Gastrocnemius medialis (tissue), 4 donors: ENCODE data around the gene TAS2R41. TPM values are rescaled to one million over a fixed set of nuclear protein-coding genes. Genes with fewer than 3 reads are reported as not detected.
"Not testable (repeated sequence)": the region's sequence is repeated elsewhere in the genome, so short reads cannot be mapped to it uniquely, and the experiment has no call there.

Source experiments
- ATAC-seq, 2 donors: fragments of 150-250 bp; one replicate each; pipeline ENCODE4 v1.9.1; 2016
- DNase-seq, 2 donors: peaks; one replicate each; pipeline ENCODE4 v3.0.0-alpha.2; 2019
- H3K27ac ChIP-seq, 4 donors: fragments of 200-600 bp; sonication (generic); 1 replicate in 1 of 4; 2 replicates in 3 of 4; pipeline ENCODE4 v1.5.1; 2016 to 2018; ENCODE audit warnings: mild to moderate bottlenecking in 2 of 4, moderate library complexity in 1 of 4
- H3K27me3 ChIP-seq, 3 donors: fragments of 200-600 bp; sonication (generic) in 2 of 3; 1 replicate in 1 of 3; 2 replicates in 2 of 3; pipeline versions ENCODE4 v1.5.1 to v1.6.0; 2016 to 2019; ENCODE audit warnings: mild to moderate bottlenecking in 1 of 3, moderate library complexity in 1 of 3
- H3K36me3 ChIP-seq, 2 donors: fragments of 200-600 bp; sonication (generic) in 1 of 2; one replicate each; pipeline ENCODE4 v1.5.1; 2017 to 2018
- H3K4me1 ChIP-seq, 2 donors: fragments of 200-600 bp; sonication (generic) in 1 of 2; one replicate each; pipeline ENCODE4 v1.5.1; 2016 to 2017; ENCODE audit warnings: mild to moderate bottlenecking in 2 of 2
- H3K4me3 ChIP-seq, 4 donors: fragments of 200-600 bp; sonication (generic) in 3 of 4; 1 replicate in 1 of 4; 2 replicates in 3 of 4; pipeline ENCODE4 v1.5.1; 2016 to 2019; ENCODE audit warnings: mild to moderate bottlenecking in 2 of 4
- H3K9me3 ChIP-seq, 3 donors: fragments of 200-600 bp; sonication (generic) in 2 of 3; 1 replicate in 1 of 3; 2 replicates in 2 of 3; pipeline ENCODE4 v1.5.1; 2016 to 2019
- CTCF ChIP-seq, 5 experiments: fragments of 450-650 bp in 3 of 5; fragments of 200-600 bp in 2 of 5; sonication (generic) in 2 of 5; IDR thresholded peaks in 4 of 5; conservative IDR thresholded peaks in 1 of 5; 1 replicate in 4 of 5; 2 replicates in 1 of 5; pipeline ENCODE4 v1.5.1; 2016 to 2019; ENCODE audit warnings: antibody characterized with exemption in 5 of 5, mild to moderate bottlenecking in 3 of 5, moderate library complexity in 3 of 5
- POLR2A ChIP-seq, 2 donors: fragments of 450-650 bp; IDR thresholded peaks; one replicate each; pipeline ENCODE4 v1.6.1; 2017; ENCODE audit warnings: antibody characterized with exemption in 2 of 2, mild to moderate bottlenecking in 2 of 2, moderate library complexity in 2 of 2
- in situ Hi-C, 4 donors: fragments of 200-750 bp; cut with MboI; loops; one replicate each; pipeline versions ENCODE4 v1.15.0 to v1.8.0; 2017; ENCODE audit warnings: low sequenced_read_pairs in 4 of 4
- intact Hi-C: fragments of 100-400 bp; cut with DNase I; formaldehyde crosslinking; loops from one replicate; pipeline ENCODE4 v1.15.1; 2023; ENCODE audit warnings: low total_unique reads
- total RNA-seq, 4 donors: library from RNA; depleted of rRNA; stranded (reverse); fragments of >200 nt; gene quantifications; one replicate each; pipeline versions ENCODE4 v1.1.0 to v1.2.3, GENCODE V29; 2016

TAS2R41 gene
- total RNA-seq, 4 donors from 2014 or later: not detected

- H3K9me3 ChIP-seq: no peaks in the 10 kb centered on the region
- no peak for TF ChIP-seq POLR2A (IDR thresholded peaks at IDR 0.05)
- TF ChIP-seq CTCF (IDR thresholded peaks at IDR 0.05 in 4 of 5, conservative IDR thresholded peaks at IDR 0.05 in 1 of 5): no peak
- H3K27ac ChIP-seq: peak overlapping the region; percentile 24 to 56 (median 53)
- no peak overlapping the region for H3K4me3 ChIP-seq
- H3K36me3 ChIP-seq: no peaks in the 10 kb centered on the region
- DNase-seq: no peak
- intact Hi-C loops: no loop called here
- H3K4me1 ChIP-seq: no peaks in the 10 kb centered on the region
- peak; percentile 49 to 63 for ATAC-seq
- no peaks in the 10 kb centered on the region for H3K27me3 ChIP-seq
- in situ Hi-C loops: no loop called here
These were observed 1.5 kb downstream of the TAS2R41 start for GRCh38 chr7:143479055-143479766.

GRCh38 chr7:143480501-143480900 is 2.8 kb downstream of the TAS2R41 start:
- in situ Hi-C loops (no loop called here), intact Hi-C loops (no loop called here)
- Histone ChIP-seq H3K36me3 (no peaks in the 10 kb centered on the region), H3K27ac (no peak overlapping the region), H3K4me3 (no peak overlapping the region), H3K27me3 (no peaks in the 10 kb centered on the region), H3K4me1 (no peaks in the 10 kb centered on the region), H3K9me3 (no peaks in the 10 kb centered on the region)
- DNase-seq (no peak), ATAC-seq (no peak)
- no peak for TF ChIP-seq CTCF (IDR thresholded peaks at IDR 0.05 in 4 of 5, conservative IDR thresholded peaks at IDR 0.05 in 1 of 5)
- TF ChIP-seq POLR2A (IDR thresholded peaks at IDR 0.05): no peak

DNA sequence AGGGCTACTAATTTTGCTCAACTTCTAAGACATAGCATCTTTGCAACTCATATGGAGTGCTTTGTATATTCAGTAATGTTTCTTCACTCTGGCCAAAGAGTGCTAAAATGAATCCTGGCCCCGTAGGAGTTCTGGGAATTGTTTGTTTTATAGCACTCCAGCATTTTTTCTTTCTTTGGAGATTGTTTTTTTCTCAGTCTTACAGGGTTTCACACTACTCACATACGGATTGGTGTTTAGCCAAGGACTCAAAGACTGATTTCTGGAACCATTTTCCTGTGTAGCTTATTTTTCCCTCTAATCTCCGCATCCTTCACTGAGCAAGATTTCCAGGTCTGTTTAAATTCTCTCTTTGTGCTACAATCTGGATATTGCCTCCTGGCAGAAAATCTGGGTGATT is 6.4 kb downstream of the TAS2R41 start:
- no peak overlapping the region for H3K4me3 ChIP-seq
- H3K27me3 ChIP-seq: no peaks in the 10 kb centered on the region
- intact Hi-C loops: no loop called here
- no peak for TF ChIP-seq CTCF (IDR thresholded peaks at IDR 0.05 in 4 of 5, conservative IDR thresholded peaks at IDR 0.05 in 1 of 5)
- TF ChIP-seq POLR2A (IDR thresholded peaks at IDR 0.05): no peak
- no peaks in the 10 kb centered on the region for H3K9me3 ChIP-seq
- no peaks in the 10 kb centered on the region for H3K4me1 ChIP-seq
- in situ Hi-C loops: no loop called here
- ATAC-seq: peak in 1 of 2 donors; percentile 22
- no peak for DNase-seq
- H3K27ac ChIP-seq: peak overlapping the region; percentile 4 to 45 (median 32)
- H3K36me3 ChIP-seq: no peaks in the 10 kb centered on the region

DNA sequence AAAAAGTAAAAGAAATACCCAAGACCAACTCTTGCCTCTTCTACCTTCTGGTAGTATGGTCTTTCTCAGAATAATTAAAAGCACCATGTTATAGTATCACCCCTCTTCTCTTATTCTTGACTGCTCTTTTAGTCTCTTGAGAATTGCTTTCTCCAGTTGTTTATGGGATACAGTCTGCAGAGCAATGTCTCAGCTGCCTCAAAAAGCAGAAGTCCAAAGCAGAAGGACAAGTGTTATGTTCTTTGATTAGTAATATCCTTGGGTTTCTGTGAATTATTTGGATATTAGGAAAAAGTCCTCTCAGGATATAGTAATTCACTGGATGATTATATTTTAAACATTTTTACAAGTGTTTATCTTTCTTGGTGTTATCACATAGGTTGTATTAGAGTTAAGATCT is 7.4 kb downstream of the TAS2R41 start:
- intact Hi-C loops: no loop called here
- Histone ChIP-seq H3K9me3 (no peaks in the 10 kb centered on the region), H3K27me3 (no peaks in the 10 kb centered on the region), H3K27ac (peak overlapping the region in 2 of 4 donors; percentile 9 to 36), H3K4me1 (no peaks in the 10 kb centered on the region), H3K36me3 (no peaks in the 10 kb centered on the region), H3K4me3 (no peak overlapping the region)
- TF ChIP-seq POLR2A (IDR thresholded peaks at IDR 0.05) (no peak), CTCF (IDR thresholded peaks at IDR 0.05 in 4 of 5, conservative IDR thresholded peaks at IDR 0.05 in 1 of 5) (no peak)
- DNase-seq: no peak
- in situ Hi-C loops: no loop called here
- ATAC-seq: no peak

DNA sequence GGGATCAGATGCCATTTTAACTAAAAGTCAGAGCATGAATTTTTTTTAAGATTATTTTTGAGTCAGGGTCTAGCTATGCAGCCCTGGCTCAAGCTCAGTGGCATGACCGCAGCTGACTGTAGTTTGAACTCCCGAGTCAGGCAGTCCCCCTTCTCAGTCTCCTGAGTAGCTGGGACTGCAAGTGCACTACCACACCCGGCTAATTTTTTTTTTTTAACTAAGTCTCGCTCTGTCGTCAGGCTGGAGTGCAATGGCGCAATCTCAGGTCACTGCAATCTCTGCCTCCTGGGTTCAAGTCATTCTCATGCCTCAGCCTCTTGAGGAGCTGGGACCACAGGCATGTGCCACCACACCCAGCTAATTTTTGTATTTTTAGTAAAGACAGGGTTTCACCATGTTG is 7.8 kb downstream of the TAS2R41 start:
- no peaks in the 10 kb centered on the region for H3K4me1 ChIP-seq
- H3K27ac ChIP-seq: peak overlapping the region in 1 of 4 donors; percentile 9
- H3K9me3 ChIP-seq: no peaks in the 10 kb centered on the region
- DNase-seq (no peak), ATAC-seq (no peak)
- H3K36me3 ChIP-seq: no peaks in the 10 kb centered on the region
- intact Hi-C loops (no loop called here), in situ Hi-C loops (no loop called here)
- H3K4me3 ChIP-seq: no peak overlapping the region
- H3K27me3 ChIP-seq: no peaks in the 10 kb centered on the region
- TF ChIP-seq POLR2A (IDR thresholded peaks at IDR 0.05): no peak
- TF ChIP-seq CTCF (IDR thresholded peaks at IDR 0.05 in 4 of 5, conservative IDR thresholded peaks at IDR 0.05 in 1 of 5): no peak

- in situ Hi-C loops, intact Hi-C loops: not testable (repeated sequence)
These were observed 8.6 kb downstream of the TAS2R41 start for GRCh38 chr7:143486266-143486665.

More at GRCh38 chr7:143486266-143486665, 8.6 kb downstream of the TAS2R41 start:
- H3K27me3 ChIP-seq, H3K9me3 ChIP-seq, ATAC-seq, DNase-seq, H3K4me3 ChIP-seq, H3K4me1 ChIP-seq, H3K36me3 ChIP-seq: not testable (repeated sequence)
- peak overlapping the region in 2 of 4 donors; percentile 17 to 43 for H3K27ac ChIP-seq
